DMS53 (cell line): ENCODE data around the gene NSD2.
A peak's percentile ranks its signal among the peaks of the same experiment; 100 is the strongest.

Experiments
- DNase-seq: peaks from one replicate; lab custom pipeline; 2025; lab: John Stamatoyannopoulos, UW

The NSD2 gene

GRCh38 chr4:1971456-1972200 is 100.4 kb downstream of the NSD2 start:
- no peak for DNase-seq

- no peak for DNase-seq
These were observed 101.2 kb downstream of the NSD2 start for GRCh38 chr4:1972414-1972813.

GRCh38 chr4:1973218-1973617 is 102.0 kb downstream of the NSD2 start:
- DNase-seq: no peak

- no peak for DNase-seq
These were observed 102.5 kb downstream of the NSD2 start for GRCh38 chr4:1973661-1974060.

GRCh38 chr4:1974840-1975239 is 103.6 kb downstream of the NSD2 start:
- DNase-seq: no peak

- DNase-seq: no peak
These were observed 104.2 kb downstream of the NSD2 start for GRCh38 chr4:1975391-1975801.

GRCh38 chr4:1975880-1976279 is 104.7 kb downstream of the NSD2 start:
- no peak for DNase-seq

GRCh38 chr4:1976416-1977352 is 105.5 kb downstream of the NSD2 start:
- no peak for DNase-seq

- no peak for DNase-seq
These were observed 107.0 kb downstream of the NSD2 start for GRCh38 chr4:1978226-1978625.

- no peak for DNase-seq
These were observed 107.7 kb downstream of the NSD2 start for GRCh38 chr4:1978741-1979476.

GRCh38 chr4:1979477-1980196 is 108.4 kb downstream of the NSD2 start:
- DNase-seq: no peak

- no peak for DNase-seq
These were observed 109.4 kb downstream of the NSD2 start for GRCh38 chr4:1980561-1981041.

- DNase-seq: peak; percentile 61
These were observed 110.3 kb downstream of the NSD2 start for GRCh38 chr4:1981251-1982058.

GRCh38 chr4:1982124-1983052 is 111.2 kb downstream of the NSD2 start:
- no peak for DNase-seq

GRCh38 chr4:1983053-1983845 is 112.1 kb downstream of the NSD2 start:
- no peak for DNase-seq

- no peak for DNase-seq
These were observed 112.7 kb downstream of the NSD2 start for GRCh38 chr4:1983846-1984405.

- DNase-seq: no peak
These were observed 113.4 kb downstream of the NSD2 start for GRCh38 chr4:1984406-1985191.

GRCh38 chr4:1985294-1985693 is 114.1 kb downstream of the NSD2 start:
- DNase-seq: no peak
